Adrenal gland (tissue), 12 donors: Measurements from ENCODE around the gene EPB41L2. TPM values are rescaled to one million over a fixed set of nuclear protein-coding genes. Genes with fewer than 3 reads are reported as not detected.

Experiments used
- DNase-seq, 7 donors: peaks; one replicate each; pipeline ENCODE4 v3.0.0-alpha.2; 2019 to 2020
- H3K27ac ChIP-seq, 5 donors: fragments of 200-600 bp; sonication (generic) in 4 of 5; 1 replicate in 3 of 5; 2 replicates in 2 of 5; pipeline versions ENCODE4 v1.5.1 to v1.8.0; 2016 to 2020; ENCODE audit warnings: mild to moderate bottlenecking in 1 of 5
- H3K27me3 ChIP-seq: fragments of 200-600 bp; 2 replicates; pipeline ENCODE4 v1.8.0; 2021
- H3K36me3 ChIP-seq, 2 donors: fragments of 200-600 bp; replicated peaks in 1 of 2; 1 replicate in 1 of 2; 2 replicates in 1 of 2; pipeline versions ENCODE4 v1.5.1 to v1.8.0; 2018 to 2022
- H3K4me1 ChIP-seq, 2 donors: fragments of 200-600 bp; replicated peaks in 1 of 2; 1 replicate in 1 of 2; 2 replicates in 1 of 2; pipeline versions ENCODE4 v1.5.1 to v1.8.0; 2018 to 2021
- H3K4me3 ChIP-seq, 4 donors: fragments of 200-600 bp; sonication (generic) in 3 of 4; one replicate each; pipeline ENCODE4 v1.5.1; 2016 to 2018
- H3K9me3 ChIP-seq, 3 donors: fragments of 200-600 bp; sonication (generic) in 1 of 3; replicated peaks in 1 of 3; 1 replicate in 2 of 3; 2 replicates in 1 of 3; pipeline versions ENCODE4 v1.5.1 to v1.8.0; 2016 to 2021
- POLR2A ChIP-seq, 2 donors: fragments of 450-650 bp; IDR thresholded peaks; one replicate each; pipeline ENCODE4 v1.6.1; 2017; ENCODE audit warnings: antibody characterized with exemption in 2 of 2, mild to moderate bottlenecking in 2 of 2, moderate library complexity in 1 of 2
- WGBS, 4 donors: extraction: QIAGEN DNeasy Blood & Tissue Kit in 2 of 4; methylation state at CpG; one replicate each; pipeline versions ENCODE4 v1.1.5 to v1.1.7; 2013 to 2017; 5-methylcytosine and 5-hydroxymethylcytosine counted together
- intact Hi-C, 2 donors: fragments of 100-400 bp; cut with DNase I; formaldehyde crosslinking; loops; one replicate each; pipeline versions ENCODE4 v1.14.1 to v1.15.0; 2022 to 2023
- polyA plus RNA-seq, 3 donors: library from polyadenylated mRNA; stranded (reverse); fragments of 200-250 nt in 2 of 3; fragments of 350-450 nt in 1 of 3; fragmentation: Illumina TruSeq in 1 of 3; extraction: RNeasy Lipid Tissue Mini Kit (QIAGEN cat#74804) in 1 of 3; gene quantifications; one replicate each; pipeline ENCODE4 v1.2.3, GENCODE V29; 2013 to 2014
- total RNA-seq, 9 donors: library from RNA; depleted of rRNA in 4 of 9; stranded (reverse); fragments of >200 nt in 4 of 9; fragments of 120-200 nt in 1 of 9; fragmentation: NEBNext Ultra II Directional in 1 of 9; extraction: Animal tissue kit (Norgen Biotek cat#: 25700) in 1 of 9; gene quantifications; one replicate each; pipeline versions ENCODE4 v1.1.0 to v1.2.4, GENCODE V29; 2013 to 2023
- TF ChIP-seq, protein P1 (sequence below), 6 experiments: fragments of 450-650 bp in 4 of 6; fragments of 200-600 bp in 2 of 6; sonication (generic) in 1 of 6; IDR thresholded peaks; 1 replicate in 5 of 6; 2 replicates in 1 of 6; pipeline versions ENCODE4 v1.5.1 to v1.8.0; 2016 to 2021; ENCODE audit warnings: antibody characterized with exemption in 6 of 6, mild to moderate bottlenecking in 2 of 6, moderate library complexity in 1 of 6
- donor health status: healthy with polysubstance abuse.
- donor health status: Bipolar disorder and iron deficiency.
- donor health status: DM: yes; HTN: yes; CAD: no.
- donor health status: DM: no; HTN: no; CAD: no.
- donor health status: DM: no; HTN: no; CAD: no.
- donor health status: DM: yes; HTN: yes; CAD: no.

EPB41L2 gene
- total and polyA plus RNA-seq, 12 donors: 30.6 to 101 (median 82.4) TPM

DNA sequence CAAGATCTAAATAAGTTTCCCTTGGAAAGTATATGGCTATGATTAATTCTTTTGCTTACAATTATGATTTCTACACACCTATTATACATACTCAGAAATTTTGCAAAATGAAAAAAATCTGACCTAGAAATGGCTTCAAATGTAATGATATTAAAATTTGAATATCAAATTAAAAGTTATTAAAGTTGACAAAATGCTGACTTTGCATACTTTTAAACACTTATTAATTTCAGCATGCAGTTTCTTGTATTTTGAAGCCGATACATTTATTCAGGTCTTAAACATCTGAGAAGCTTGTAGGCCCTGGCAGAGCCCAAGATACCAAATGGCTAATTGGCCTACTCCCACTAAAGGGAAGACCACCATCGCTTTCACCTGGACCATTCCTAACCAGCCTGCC, 176.1 kb downstream of the EPB41L2 start:
- Histone ChIP-seq H3K36me3 (no peaks in the 10 kb centered on the region), H3K4me3 (no peak overlapping the region), H3K9me3 (no peaks in the 10 kb centered on the region), H3K4me1 (peaks cover 0 to 7% of the 10 kb centered on the region in 2 donors), H3K27ac (no peak overlapping the region), H3K27me3 (no peaks in the 10 kb centered on the region)
- intact Hi-C loops: loop anchor here (5.0 to 10.0 kb wide), 2 partner anchors 230 to 648 kb away; no protein-coding TSS in a partner anchor
- no peak for DNase-seq
- TF ChIP-seq, protein P1, sequence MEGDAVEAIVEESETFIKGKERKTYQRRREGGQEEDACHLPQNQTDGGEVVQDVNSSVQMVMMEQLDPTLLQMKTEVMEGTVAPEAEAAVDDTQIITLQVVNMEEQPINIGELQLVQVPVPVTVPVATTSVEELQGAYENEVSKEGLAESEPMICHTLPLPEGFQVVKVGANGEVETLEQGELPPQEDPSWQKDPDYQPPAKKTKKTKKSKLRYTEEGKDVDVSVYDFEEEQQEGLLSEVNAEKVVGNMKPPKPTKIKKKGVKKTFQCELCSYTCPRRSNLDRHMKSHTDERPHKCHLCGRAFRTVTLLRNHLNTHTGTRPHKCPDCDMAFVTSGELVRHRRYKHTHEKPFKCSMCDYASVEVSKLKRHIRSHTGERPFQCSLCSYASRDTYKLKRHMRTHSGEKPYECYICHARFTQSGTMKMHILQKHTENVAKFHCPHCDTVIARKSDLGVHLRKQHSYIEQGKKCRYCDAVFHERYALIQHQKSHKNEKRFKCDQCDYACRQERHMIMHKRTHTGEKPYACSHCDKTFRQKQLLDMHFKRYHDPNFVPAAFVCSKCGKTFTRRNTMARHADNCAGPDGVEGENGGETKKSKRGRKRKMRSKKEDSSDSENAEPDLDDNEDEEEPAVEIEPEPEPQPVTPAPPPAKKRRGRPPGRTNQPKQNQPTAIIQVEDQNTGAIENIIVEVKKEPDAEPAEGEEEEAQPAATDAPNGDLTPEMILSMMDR (IDR thresholded peaks at IDR 0.05): no peak
- TF ChIP-seq POLR2A (IDR thresholded peaks at IDR 0.05): no peak
- WGBS, 4 donors: 96 to 100% (median 98%) methylated on average over 2 of the region's 2 CpGs

DNA sequence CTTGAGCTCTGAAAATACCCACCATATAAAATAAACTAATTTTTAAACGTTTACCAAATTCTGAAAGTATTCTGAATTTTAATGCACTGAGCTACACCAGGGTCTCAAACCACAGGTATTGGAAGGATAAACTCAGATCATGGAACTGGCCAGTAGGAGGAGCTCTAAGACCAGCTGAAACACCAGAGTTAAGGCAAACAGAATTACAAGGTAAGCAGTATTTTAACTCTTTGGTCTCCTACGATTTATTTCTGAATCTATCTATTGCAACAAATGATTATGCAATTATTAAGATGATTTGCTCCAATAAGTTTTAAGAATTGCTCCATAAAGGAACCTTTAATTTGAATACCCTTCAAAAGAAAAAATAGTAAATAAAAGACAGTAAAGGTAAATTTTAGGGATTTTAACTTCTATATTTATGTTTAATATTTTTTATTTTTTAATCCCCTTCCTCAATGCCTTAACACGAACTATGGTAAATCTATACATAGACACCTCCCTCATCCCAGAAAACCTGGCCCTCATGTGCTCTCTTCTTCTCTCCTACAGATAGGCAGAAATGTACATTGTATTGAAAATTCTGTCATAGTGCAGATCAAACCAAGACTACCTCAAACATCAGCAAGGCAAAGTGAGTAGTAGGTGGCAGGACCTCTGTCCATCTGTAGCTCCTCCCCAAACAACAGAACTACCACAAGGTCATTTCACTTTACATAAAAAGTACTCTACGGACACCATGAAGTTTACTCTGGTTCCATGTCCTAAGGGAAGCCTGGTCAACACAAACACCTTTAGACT, 177.5 kb downstream of the EPB41L2 start:
- Histone ChIP-seq H3K4me3 (no peak overlapping the region), H3K36me3 (no peaks in the 10 kb centered on the region), H3K27ac (no peak overlapping the region), H3K9me3 (no peaks in the 10 kb centered on the region), H3K4me1 (peaks cover 0 to under 1% of the 10 kb centered on the region in 2 donors), H3K27me3 (no peaks in the 10 kb centered on the region)
- 25 to 30% (median 29%) methylated on average over 4 of the region's 4 CpGs for WGBS, 4 donors
- DNase-seq: peak; percentile 60 to 90 (median 78)
- intact Hi-C loops: loop anchor here (5.0 to 10.0 kb wide), 2 partner anchors 232 to 649 kb away; no protein-coding TSS in a partner anchor
- TF ChIP-seq, protein P1 (IDR thresholded peaks at IDR 0.05): peak; percentile 82 to 98 (median 94)
- no peak for TF ChIP-seq POLR2A (IDR thresholded peaks at IDR 0.05)

DNA sequence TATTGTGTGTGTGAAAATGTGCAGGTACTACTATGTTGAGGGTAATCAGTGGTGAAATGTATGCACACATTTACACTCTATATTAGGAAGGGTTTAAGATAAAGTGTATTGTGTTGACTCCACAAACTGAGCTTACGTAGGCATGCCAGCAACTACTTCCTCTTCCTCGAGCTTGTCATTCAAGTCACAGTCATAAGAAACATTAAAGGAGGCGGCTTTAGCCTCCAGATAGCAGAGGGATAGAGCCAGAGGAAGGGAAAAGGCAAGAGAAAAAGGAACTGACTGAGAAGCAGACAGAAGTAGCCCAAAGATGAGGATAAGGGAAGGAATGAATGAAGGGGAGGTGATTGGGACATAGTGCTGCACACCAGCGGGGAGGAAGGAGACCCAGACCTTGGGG, 180.7 kb downstream of the EPB41L2 start:
- no peaks in the 10 kb centered on the region for H3K27me3 ChIP-seq
- no peaks in the 10 kb centered on the region for H3K36me3 ChIP-seq
- H3K4me1 ChIP-seq: no peaks in the 10 kb centered on the region
- no peaks in the 10 kb centered on the region for H3K9me3 ChIP-seq
- H3K4me3 ChIP-seq: no peak overlapping the region
- DNase-seq: peak in 1 of 7 donors; percentile 18
- intact Hi-C loops: loop anchor here in 1 of 2 donors (10.0 kb wide), 1 partner anchor 652 kb away; no protein-coding TSS in a partner anchor
- TF ChIP-seq POLR2A (IDR thresholded peaks at IDR 0.05): no peak
- TF ChIP-seq, protein P1 (IDR thresholded peaks at IDR 0.05): no peak
- peak overlapping the region in 1 of 5 donors; percentile 19 for H3K27ac ChIP-seq
- 71 to 78% (median 75%) methylated on average over 4 of the region's 4 CpGs for WGBS, 4 donors

DNA sequence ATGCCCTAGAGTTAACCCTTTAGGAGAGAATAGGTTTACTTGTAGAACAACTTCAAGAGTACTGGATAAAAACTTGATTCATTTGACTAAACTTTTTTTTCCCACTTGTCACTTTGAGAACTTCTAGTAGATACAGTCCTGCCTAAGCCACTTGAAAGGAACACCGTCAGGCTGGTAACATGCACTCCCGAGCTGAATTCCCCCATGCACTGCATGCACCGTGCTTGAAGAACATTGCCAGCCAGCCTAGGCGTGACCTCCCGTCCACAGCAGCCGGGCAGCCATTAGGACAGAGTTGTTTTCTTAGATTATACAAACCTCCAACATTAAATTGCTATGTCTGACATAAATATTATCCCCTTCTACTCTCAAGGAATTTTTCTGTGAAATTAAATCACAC, 183.2 kb downstream of the EPB41L2 start:
- H3K4me1 ChIP-seq: no peaks in the 10 kb centered on the region
- H3K9me3 ChIP-seq: no peaks in the 10 kb centered on the region
- 87 to 95% (median 92%) methylated on average over 6 of the region's 6 CpGs for WGBS, 4 donors
- no peaks in the 10 kb centered on the region for H3K27me3 ChIP-seq
- no peak overlapping the region for H3K4me3 ChIP-seq
- DNase-seq: no peak
- intact Hi-C loops: loop anchor here in 1 of 2 donors (10.0 kb wide), 1 partner anchor 655 kb away; no protein-coding TSS in a partner anchor
- H3K36me3 ChIP-seq: no peaks in the 10 kb centered on the region
- no peak overlapping the region for H3K27ac ChIP-seq
- TF ChIP-seq, protein P1 (IDR thresholded peaks at IDR 0.05): no peak
- TF ChIP-seq POLR2A (IDR thresholded peaks at IDR 0.05): no peak
